HepG2 (cell line): ENCODE data around the gene EPM2AIP1. TPM values are rescaled to one million over a fixed set of nuclear protein-coding genes. Genes with fewer than 3 reads are reported as not detected.

ENCODE experiments used
- ATAC-seq: fragments of 200-7000 bp; cut with Tn5 transposase; 3 replicates; pipeline ENCODE4 v1.9.1; 2020; ENCODE audit warnings: mild to moderate bottlenecking, moderate library complexity
- BruUV-seq: library from RNA; stranded (reverse); fragments of 400-500 nt; replicated peaks from 2 replicates; lab custom pipeline; 2021; lab: Mats Ljungman, UMichigan
- CTCF ChIA-PET: fragments of 300-600 bp; formaldehyde crosslinking; extraction: SDS; loops from one replicate; lab custom pipeline; 2021; ENCODE audit warnings: low total read pairs, inconsistent platforms, low intra/inter-chr PET ratio; lab: Yijun Ruan, JAX
- POLR2A ChIA-PET: fragments of 350-600 bp; sonication (Branson Sonifier 250); formaldehyde crosslinking; loops from one replicate; lab custom pipeline; 2020; ENCODE audit warnings: antibody characterized with exemption, inconsistent platforms; lab: Yijun Ruan, JAX
- DNase-seq: peaks from one replicate; pipeline ENCODE4 v3.0.0-alpha.2; 2015; ENCODE audit warnings: low spot score
- FAIRE-seq: peaks from 3 replicates; lab custom pipeline; 2011; peaks lifted over from hg19 to GRCh38; lab: Jason Lieb, UNC
- H2AFZ ChIP-seq: one replicate; pipeline ENCODE4 v1.6.1; 2011; ENCODE audit warnings: low read length, inconsistent platforms
- H3K27ac ChIP-seq: fragments of 300-600 bp; 3 replicates; pipeline ENCODE4 v1.8.0; 2011; ENCODE audit warnings: mixed run types, mild to moderate bottlenecking, mixed read lengths, low read length, inconsistent platforms; ENCODE audit not compliant: insufficient read depth; ENCODE audit errors: extremely low read length
- H3K27me3 ChIP-seq, 2 experiments: fragments of 200-600 bp in 1 of 2; 2 replicates in 1 of 2; 3 replicates in 1 of 2; pipeline versions ENCODE4 v1.6.0 to v1.8.0; 2011; ENCODE audit warnings: low read length in 2 of 2, mild to moderate bottlenecking in 2 of 2, moderate library complexity in 2 of 2, inconsistent platforms in 1 of 2; ENCODE audit not compliant: insufficient read depth in 2 of 2, control insufficient read depth in 1 of 2
- H3K36me3 ChIP-seq, 2 experiments: fragments of 200-600 bp in 1 of 2; replicated peaks in 1 of 2; 2 replicates in 1 of 2; 3 replicates in 1 of 2; pipeline versions ENCODE4 v1.5.1 to v1.8.0; 2011; ENCODE audit warnings: low read length in 2 of 2, inconsistent platforms in 1 of 2; ENCODE audit not compliant: insufficient read depth in 2 of 2, control insufficient read depth in 1 of 2
- H3K4me1 ChIP-seq: 2 replicates; pipeline ENCODE4 v1.5.1; 2012; ENCODE audit warnings: low read length, inconsistent platforms; ENCODE audit not compliant: insufficient read depth
- H3K4me2 ChIP-seq: 2 replicates; pipeline ENCODE4 v1.6.0; 2011; ENCODE audit warnings: low read depth, low read length, inconsistent platforms
- H3K4me3 ChIP-seq, 3 experiments: fragments of 200-600 bp in 1 of 3; sonication (generic), shearing (Covaris generic) in 1 of 3; replicated peaks in 1 of 3; 2 replicates each; pipeline ENCODE4 v1.5.1; 2011 to 2016; ENCODE audit warnings: low read length in 3 of 3, inconsistent platforms in 2 of 3, low read depth in 2 of 3, mild to moderate bottlenecking in 2 of 3, control low read depth in 1 of 3, mixed read lengths in 1 of 3; ENCODE audit not compliant: insufficient read depth in 1 of 3
- H3K79me2 ChIP-seq: one replicate; pipeline ENCODE4 v1.6.1; 2011; ENCODE audit warnings: low read length, inconsistent platforms; ENCODE audit not compliant: insufficient read depth
- H3K9ac ChIP-seq: 2 replicates; pipeline ENCODE4 v1.6.0; 2011; ENCODE audit warnings: mild to moderate bottlenecking, low read depth, low read length, inconsistent platforms; ENCODE audit not compliant: insufficient read depth
- H3K9me3 ChIP-seq: 2 replicates; pipeline ENCODE4 v1.5.1; 2012; ENCODE audit warnings: mild to moderate bottlenecking, low read length
- H4K20me1 ChIP-seq: 2 replicates; pipeline ENCODE4 v1.6.0; 2011; ENCODE audit warnings: inconsistent platforms, mild to moderate bottlenecking, low read length, moderate library complexity; ENCODE audit not compliant: insufficient read depth
- EZH2 ChIP-seq: conservative IDR thresholded peaks from 2 replicates; pipeline ENCODE4 v1.6.1; 2012; ENCODE audit warnings: mild to moderate bottlenecking, low read depth, low read length, moderate library complexity
- FOXP1 ChIP-seq, 2 experiments: fragments of 450-650 bp in 1 of 2; IDR thresholded peaks; 2 replicates each; pipeline ENCODE4 v1.6.1; 2017 to 2018; ENCODE audit warnings: antibody characterized with exemption in 1 of 2
- MLXIP ChIP-seq: sonication (generic); formaldehyde crosslinking; IDR thresholded peaks from 2 replicates; pipeline ENCODE4 v1.9.0; 2021; ENCODE audit warnings: missing genetic modification reagents, borderline replicate concordance
- PAF1 ChIP-seq: IDR thresholded peaks from 2 replicates; pipeline ENCODE4 v1.6.1; 2016; ENCODE audit warnings: missing genetic modification reagents, missing compliant biosample characterization
- ZBTB34 ChIP-seq: sonication (generic); formaldehyde crosslinking; IDR thresholded peaks from 2 replicates; pipeline ENCODE4 v1.8.0; 2022; ENCODE audit warnings: mild to moderate bottlenecking, missing genetic modification reagents
- ZNF326 ChIP-seq: sonication (generic); formaldehyde crosslinking; IDR thresholded peaks from 2 replicates; pipeline ENCODE4 v1.4.0; 2020; ENCODE audit warnings: missing genetic modification reagents, borderline replicate concordance
- WGBS: methylation state at CpG from one replicate; pipeline ENCODE4 v1.1.6; 2017; ENCODE audit warnings: low lambda C conversion rate; 5-methylcytosine and 5-hydroxymethylcytosine counted together
- in situ Hi-C: cut with HindIII; loops from 2 replicates; pipeline ENCODE4 v1.10.0; 2017; ENCODE audit warnings: low pct_unique_long_range_greater_than_20kb; ENCODE audit not compliant: extremely low pct_ligation_motif_present
- intact Hi-C: fragments of 100-400 bp; cut with micrococcal nuclease; formaldehyde crosslinking; loops from one replicate; pipeline ENCODE4 v1.10.0; 2022; ENCODE audit not compliant: unreplicated experiment
- polyA plus RNA-seq, 8 experiments: library from polyadenylated mRNA; depleted of rRNA in 3 of 8; stranded (reverse) in 7 of 8; unstranded in 1 of 8; fragments of >200 nt; fragmentation: Illumina TruSeq in 4 of 8; extraction: Trizol in 4 of 8; gene quantifications; 2 replicates each; pipeline versions ENCODE4 v1.2.1 to v1.2.3, GENCODE V29; 2011 to 2016; ENCODE audit warnings: low read depth in 4 of 8, missing spikeins in 1 of 8, mixed read lengths in 1 of 8; ENCODE audit not compliant: insufficient read depth in 1 of 8
- total RNA-seq, 5 experiments: library from RNA; depleted of rRNA; stranded (reverse); fragments of >200 nt; fragmentation: Illumina TruSeq; extraction: Trizol; gene quantifications; 2 replicates each; pipeline ENCODE4 v1.2.3, GENCODE V29; 2016; ENCODE audit warnings: low read depth in 1 of 5
- TF ChIP-seq, protein P1 (sequence below): sonication (generic); formaldehyde crosslinking; IDR thresholded peaks from 2 replicates; pipeline ENCODE4 v1.8.0; 2022; ENCODE audit warnings: mild to moderate bottlenecking, missing genetic modification reagents, borderline replicate concordance

Gene EPM2AIP1
- total and polyA plus RNA-seq, 2 of the 13 experiments (the other 11 are each of a cell fraction or from before 2014, with no cell fraction given): 10.7 to 23.0 TPM

- no peaks in the 10 kb centered on the region for H4K20me1 ChIP-seq
- intact Hi-C loops: no loop called here
- peaks cover 17% of the 10 kb centered on the region for H3K9me3 ChIP-seq
- H2AFZ ChIP-seq: no peak within 1 kb of the TSS
- H3K4me2 ChIP-seq: no peak within 1 kb of the TSS
- no peak within 1 kb of the TSS for H3K4me3 ChIP-seq
- CTCF ChIA-PET: no interaction called here
- no peak within 1 kb of the TSS for H3K9ac ChIP-seq
- WGBS: 86% methylated on average over 23 of the region's 68 CpGs
- no peak for FAIRE-seq
- TF ChIP-seq, protein P1, sequence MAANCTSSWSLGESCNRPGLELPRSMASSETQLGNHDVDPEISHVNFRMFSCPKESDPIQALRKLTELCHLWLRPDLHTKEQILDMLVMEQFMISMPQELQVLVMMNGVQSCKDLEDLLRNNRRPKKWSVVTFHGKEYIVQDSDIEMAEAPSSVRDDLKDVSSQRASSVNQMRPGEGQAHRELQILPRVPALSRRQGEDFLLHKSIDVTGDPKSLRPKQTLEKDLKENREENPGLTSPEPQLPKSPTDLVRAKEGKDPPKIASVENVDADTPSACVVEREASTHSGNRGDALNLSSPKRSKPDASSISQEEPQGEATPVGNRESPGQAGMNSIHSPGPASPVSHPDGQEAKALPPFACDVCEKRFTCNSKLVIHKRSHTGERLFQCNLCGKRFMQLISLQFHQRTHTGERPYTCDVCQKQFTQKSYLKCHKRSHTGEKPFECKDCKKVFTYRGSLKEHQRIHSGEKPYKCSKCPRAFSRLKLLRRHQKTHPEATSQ (CRISPR knock-in tag): no peak
- TF ChIP-seq ZBTB34 (CRISPR knock-in tag) (no peak), MLXIP (CRISPR knock-in tag) (no peak), ZNF326 (CRISPR knock-in tag) (no peak), FOXP1 (IDR thresholded peaks at IDR 0.05) (no peak), FOXP1 (CRISPR knock-in tag; IDR thresholded peaks at IDR 0.05) (no peak), PAF1 (no peak), EZH2 (no peak)
- TF ChIP-seq, all 625 proteins: peak for 0
- Histone ChIP-seq H3K36me3 (no peaks in the 10 kb centered on the region), H3K27ac (no peak within 1 kb of the TSS), H3K79me2 (no peaks in the 10 kb centered on the region), H3K27me3 (no peaks in the 10 kb centered on the region; a peak in 1 of 5 replicates), H3K4me1 (no peaks in the 10 kb centered on the region)
- ATAC-seq: no peak
- DNase-seq: no peak
- POLR2A ChIA-PET: no interaction called here
- no TSS peak for BruUV-seq
- in situ Hi-C loops: no loop called here
Measured at GRCh38 chr3:36944641-36945270, 48.2 kb downstream of the EPM2AIP1 start, which contains the start of gene TRANK1. Gene TRANK1, minus strand, starts transcription at chr3:36945054. Its CDS starts 245 bp downstream, at chr3:36944809.
